ENCODE measurements around the gene IFT52.
A peak's percentile ranks its signal among the peaks of the same experiment; 100 is the strongest.

The IFT52 gene, protein sequence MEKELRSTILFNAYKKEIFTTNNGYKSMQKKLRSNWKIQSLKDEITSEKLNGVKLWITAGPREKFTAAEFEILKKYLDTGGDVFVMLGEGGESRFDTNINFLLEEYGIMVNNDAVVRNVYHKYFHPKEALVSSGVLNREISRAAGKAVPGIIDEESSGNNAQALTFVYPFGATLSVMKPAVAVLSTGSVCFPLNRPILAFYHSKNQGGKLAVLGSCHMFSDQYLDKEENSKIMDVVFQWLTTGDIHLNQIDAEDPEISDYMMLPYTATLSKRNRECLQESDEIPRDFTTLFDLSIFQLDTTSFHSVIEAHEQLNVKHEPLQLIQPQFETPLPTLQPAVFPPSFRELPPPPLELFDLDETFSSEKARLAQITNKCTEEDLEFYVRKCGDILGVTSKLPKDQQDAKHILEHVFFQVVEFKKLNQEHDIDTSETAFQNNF

GRCh38 chr20:43590392-43591303, at the start of gene IFT52:
Gene IFT52 (plus strand): TSS chr20:43590937. CDS start chr20:43594699, 3,762 bp downstream.
- peak; percentile 99 for DNase-seq

DNA sequence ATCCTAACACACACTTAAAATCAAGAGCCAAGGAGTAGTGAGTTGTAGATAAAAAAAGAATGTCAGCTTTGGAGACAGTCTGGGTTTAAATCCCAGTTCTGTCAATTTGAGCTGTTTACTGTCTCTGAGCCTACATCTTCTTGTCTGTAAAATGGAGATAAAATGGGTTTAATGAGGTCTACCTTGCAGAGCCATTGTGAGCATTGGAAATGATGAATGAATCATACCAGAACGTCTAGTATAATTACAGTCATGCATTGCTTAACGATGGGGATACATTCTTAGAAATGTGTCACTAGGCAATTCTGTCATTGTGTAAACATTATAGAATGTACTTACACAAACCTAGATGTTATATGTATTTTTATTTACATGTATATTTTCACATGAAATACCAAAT, 49.5 kb upstream of the IFT52 start:
- DNase-seq: no peak

DNA sequence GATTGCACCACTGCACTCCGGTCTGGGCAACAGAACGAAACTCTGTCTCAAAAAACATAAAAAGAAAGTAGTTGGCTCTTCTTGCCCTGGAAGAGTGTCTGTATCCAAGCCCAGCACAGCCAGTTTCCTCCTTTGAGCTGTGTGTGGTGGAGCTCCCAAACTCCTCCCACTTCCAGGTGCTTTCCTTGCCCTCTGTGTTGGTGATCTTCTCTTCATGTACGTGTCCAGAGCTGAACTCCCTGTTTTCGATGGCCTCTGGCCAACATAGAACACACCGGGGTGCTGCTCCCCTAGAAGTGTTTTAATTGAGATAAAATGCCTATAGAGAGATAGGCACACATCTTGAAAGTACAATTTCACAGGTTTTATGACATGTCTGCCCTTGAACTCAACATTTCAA, 48.6 kb upstream of the IFT52 start:
- DNase-seq: no peak

DNA sequence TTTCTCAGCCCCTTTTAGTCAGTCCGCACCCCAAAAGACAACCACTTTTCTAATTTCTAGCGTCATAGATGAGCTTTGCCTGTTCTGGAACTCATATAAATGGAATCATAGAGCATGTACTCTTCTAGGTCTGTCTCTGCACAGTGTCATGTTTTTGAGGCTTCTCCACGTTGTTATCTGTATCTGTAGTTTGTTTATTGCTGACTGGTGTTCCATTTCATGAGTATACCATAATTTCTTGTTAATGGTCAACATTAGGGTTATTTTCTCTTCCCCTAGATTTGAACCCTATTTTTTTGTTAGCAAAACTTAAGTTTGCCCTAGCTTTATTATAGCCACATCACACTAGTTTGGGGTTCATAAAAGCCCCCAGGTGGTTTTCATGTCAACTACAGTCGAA, 48.1 kb upstream of the IFT52 start:
- no peak for DNase-seq

DNA sequence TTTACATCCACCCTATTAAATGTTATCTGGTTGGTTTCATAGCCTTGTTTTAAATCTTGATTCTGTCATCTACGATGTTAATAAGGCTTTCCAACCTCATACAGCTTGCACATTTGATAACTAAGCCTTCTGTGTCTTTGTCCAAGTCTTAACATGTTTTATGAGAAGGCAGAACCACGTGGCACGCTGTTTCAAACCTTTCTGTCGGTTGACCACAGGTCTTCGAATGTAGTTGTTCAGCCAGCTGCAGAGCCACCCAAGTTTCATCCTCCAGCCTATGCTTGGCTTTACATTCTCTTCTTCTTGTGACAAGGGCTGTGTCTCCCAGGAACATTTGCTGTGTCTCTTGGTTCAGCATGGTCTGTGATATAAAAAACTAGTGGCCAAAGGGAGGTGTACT, 47.6 kb upstream of the IFT52 start:
- no peak for DNase-seq

DNA sequence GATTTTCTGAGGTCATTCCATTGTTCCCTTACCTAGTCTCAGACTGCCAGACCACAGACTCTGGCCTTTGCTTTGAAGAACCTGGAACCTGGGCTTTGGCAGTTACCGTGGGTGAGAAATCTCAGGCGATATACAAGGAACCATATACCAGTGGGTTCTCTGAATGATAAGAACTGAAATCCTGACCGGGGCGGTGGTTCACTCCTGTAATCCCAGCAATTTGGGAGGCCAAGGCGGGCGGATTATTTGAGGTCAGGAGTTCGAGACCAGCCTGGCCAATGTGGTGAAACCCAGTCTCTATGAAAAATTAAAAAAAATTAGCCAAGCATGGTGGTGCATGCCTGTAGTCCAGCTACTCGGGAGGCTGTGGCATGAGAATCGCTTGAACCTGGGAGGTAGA, 46.2 kb upstream of the IFT52 start:
- no peak for DNase-seq

- no peak for DNase-seq
Measured at GRCh38 chr20:43545837-43546578, 44.7 kb upstream of the IFT52 start.

- no peak for DNase-seq
Measured at GRCh38 chr20:43548273-43548880, 42.4 kb upstream of the IFT52 start.

- DNase-seq: no peak
Measured at GRCh38 chr20:43549416-43550065, 41.2 kb upstream of the IFT52 start.

DNA sequence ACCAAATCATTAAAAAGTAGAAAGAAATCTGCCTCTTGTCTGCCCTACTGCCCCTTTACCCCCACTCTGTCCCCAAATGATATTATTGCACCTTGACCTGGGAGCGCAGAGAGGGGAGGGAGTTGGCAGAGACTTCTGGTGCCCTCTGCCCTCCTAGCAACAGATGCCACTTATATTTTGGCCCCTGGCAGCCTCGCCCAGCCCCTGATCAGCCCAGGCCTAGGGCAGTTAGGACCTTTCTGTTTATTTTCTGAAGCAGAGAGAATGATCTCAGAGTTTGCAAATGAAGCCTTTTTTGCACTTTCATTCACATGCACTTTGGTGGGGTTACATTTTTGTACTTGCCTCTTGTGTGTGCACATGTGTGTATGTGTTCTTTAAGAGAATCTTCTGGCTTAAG, 40.3 kb upstream of the IFT52 start:
- no peak for DNase-seq

DNA sequence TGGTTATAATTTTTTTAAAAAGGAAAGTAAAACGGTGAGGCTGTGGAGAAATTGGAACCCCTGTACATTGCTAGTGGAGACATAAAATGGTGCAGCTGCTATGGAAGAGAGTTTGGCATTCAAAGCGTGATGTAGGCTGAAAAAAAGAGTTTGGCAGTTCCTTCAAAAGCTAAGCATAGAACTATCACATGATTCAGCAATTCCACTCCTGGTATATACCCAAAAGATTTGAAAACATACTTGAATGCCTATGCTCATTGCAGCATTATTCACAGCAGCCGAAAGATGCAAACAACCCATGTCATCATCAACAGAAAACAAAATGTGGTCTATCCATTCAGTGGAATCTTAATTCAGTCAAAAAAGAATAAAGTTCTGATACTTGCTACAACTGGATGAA, 36.4 kb upstream of the IFT52 start:
- no peak for DNase-seq

GRCh38 chr20:43558412-43559146, 32.2 kb upstream of the IFT52 start, which contains the start of gene SGK2:
Gene SGK2 (plus strand): TSS chr20:43559027. CDS start chr20:43566496, 7,469 bp downstream.
- DNase-seq: no peak

- DNase-seq: no peak
Measured at GRCh38 chr20:43559147-43559987, 31.4 kb upstream of the IFT52 start.

DNA sequence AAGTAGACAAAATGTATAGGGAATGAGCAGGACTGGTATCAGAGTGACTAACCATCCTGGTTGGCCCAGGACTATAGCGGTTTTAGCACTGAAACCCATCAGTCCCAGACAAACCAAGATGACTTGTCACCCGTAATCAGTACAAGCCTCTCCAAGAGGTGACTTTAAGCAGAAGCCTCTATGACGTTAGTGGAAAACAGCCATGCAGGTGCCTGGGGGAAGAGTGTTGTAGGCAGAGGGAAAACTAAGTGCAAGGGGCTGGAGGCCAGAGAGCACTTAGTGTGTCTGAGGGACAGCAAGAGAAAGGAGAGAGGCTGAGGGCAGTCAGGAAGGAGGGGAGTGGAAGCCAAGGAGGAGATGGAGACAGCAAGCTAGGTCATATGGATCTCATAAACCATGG, 29.8 kb upstream of the IFT52 start:
- no peak for DNase-seq

DNA sequence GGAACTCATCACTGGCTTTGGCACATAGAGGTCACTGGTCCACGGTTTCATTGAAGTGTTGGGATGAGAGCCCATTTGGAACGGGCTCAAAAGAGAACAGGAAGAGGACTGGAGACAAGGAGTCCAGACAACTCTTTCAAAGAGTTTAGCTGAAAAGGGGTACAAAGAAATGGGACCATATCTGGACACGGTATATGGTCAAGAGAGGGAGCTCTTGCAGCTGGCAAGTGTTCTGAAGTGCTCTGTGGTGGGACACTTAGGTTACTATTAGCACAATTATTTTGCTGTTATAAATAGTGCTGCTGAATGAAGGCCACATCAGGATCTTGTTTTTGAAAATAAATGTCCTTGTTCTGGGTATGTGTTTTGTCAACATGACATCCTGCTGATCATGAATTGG, 27.3 kb upstream of the IFT52 start:
- DNase-seq: no peak

DNA sequence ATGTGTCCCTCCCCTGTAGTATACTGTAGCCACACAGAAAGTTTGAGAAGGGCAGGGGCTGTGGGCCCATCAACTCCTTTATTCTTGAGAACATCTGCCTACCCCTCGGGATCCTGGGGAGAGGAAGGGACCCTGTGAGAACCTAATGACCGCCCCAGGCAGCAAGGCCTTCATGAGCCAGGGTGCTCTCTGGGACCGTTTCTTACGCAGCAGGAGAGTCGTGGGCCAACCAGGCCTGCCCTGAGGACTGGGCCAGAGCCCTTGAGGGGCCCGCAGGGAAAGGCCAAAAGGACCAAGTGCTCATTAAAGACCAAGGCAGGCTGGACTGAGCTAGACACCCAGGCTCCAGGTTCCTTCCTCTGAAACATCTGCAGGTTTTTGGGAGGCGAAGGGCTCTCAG, 26.7 kb upstream of the IFT52 start:
- no peak for DNase-seq

DNA sequence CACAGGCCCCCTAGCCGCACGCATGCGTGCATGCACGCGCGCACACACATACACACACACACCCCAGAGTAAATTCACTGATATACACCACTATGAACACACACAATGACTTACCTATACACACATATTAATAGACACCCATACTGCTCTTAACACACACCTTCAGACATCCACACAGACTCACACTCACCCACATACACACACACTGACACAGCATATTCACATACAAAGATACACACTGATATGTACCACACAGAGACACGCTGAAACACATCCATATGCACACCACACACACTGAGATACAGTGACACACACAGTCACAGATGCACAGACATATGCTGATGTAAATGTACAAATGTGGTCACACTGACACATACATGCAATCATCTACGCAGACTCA, 26.3 kb upstream of the IFT52 start:
- DNase-seq: no peak

DNA sequence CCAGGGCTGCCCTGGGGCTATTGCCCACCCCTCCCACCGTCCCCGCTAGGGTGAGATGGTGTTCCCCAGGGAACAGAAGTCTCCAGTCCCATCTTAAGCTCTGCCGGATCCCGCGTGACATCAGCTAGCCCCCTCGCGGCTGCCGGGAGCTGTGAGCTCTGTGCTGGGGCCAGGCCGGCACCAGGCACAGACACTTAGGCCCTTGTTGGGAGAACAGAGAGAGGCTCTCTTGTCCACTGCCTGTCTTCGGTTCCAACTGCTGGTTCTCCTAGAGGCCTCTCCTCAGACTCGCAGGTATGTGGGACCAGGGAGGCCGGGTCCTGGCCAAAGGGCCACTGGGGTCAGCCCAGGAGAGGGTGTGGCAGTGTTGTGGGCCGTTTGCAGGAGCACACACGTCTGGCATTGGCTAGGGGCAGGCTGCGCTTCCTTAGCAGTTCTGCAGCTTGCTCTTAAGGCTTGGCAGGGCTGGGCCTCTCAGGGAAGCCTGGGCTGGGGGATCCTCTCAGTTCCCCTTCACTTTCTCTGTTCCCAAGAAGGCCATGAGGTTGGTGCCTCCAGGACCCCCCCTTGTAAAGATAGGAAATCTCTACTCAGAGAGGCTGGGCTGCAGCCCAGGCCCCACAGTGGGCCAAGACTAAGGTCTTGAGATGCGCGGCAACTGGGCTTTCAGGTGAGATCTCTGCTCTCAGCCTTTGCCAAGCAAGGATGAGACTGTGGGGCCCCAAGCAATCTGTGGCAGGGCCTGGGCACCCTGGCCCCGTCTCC, 25.6 kb upstream of the IFT52 start:
- no peak for DNase-seq

DNA sequence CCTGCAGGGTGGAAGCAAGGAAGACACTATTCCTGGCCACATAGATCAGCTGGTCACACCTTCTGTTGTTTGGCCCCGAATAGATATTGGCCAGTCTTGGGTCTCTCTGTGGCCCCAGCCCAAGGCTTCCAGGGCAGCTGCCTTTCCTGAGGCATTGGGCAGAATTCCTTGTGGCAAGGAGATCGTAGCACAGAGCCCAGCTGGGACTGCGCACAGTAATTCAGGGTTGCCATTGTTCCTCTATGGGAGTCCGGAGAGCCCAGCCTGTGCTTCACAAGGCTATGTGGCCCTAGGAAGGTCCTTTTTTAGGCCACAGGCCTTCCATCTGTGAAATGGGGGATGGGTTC, 25.0 kb upstream of the IFT52 start:
- DNase-seq: no peak

DNA sequence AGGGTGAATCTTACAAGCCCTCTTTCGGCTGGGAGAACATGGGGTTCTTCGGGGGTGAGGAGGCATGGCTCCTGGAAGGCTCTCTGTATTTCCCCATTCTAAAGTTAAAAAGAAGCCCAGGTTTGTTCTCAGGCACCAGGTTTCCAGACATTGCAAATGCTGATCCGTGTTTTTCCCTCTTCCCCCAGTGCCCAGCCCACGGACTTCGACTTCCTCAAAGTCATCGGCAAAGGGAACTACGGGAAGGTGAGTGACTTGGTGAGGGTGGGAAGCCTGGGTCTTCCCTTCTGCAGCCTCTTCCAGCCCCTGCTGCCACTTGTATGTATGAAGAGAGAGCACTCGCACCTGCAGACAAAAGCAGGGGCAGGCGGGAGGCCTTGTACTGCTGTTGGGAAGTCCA, 23.3 kb upstream of the IFT52 start:
- DNase-seq: no peak
